HL-60 (cell line): ENCODE measurements around the gene MIB1.

Experiments used
- POLR2AphosphoS5 ChIP-seq: IDR thresholded peaks from 2 replicates; pipeline ENCODE4 v1.6.1; 2012; ENCODE audit warnings: low read depth
- TF ChIP-seq, protein P1 (sequence below): IDR thresholded peaks from one replicate; pipeline ENCODE4 v1.5.1; 2011; ENCODE audit warnings: low read length, control low read depth, inconsistent platforms; ENCODE audit not compliant: insufficient read depth
- TF ChIP-seq, protein P2 (sequence below): IDR thresholded peaks from 2 replicates; pipeline ENCODE4 v1.6.1; 2012; ENCODE audit warnings: low read depth; ENCODE audit not compliant: insufficient replicate concordance

DNA sequence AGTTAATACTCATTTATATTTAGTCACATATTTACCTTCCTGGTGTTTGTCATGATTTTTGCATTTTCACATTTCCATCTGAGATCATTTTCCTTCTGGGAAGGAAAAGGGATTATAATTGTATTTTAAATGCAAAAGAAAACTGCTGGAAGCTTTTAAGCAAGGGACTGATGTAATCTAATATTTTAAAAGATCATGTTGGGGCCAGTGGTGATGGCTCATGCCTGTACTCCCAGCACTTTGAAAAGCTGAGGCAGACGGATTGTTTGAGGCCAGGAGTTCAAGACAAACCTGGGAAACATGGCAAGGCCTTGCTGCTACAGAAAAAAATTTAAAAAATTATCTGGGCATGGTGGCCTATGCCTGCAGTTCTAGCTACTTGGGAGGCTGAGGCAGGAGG lies 149.0 kb downstream of the MIB1 start:
- TF ChIP-seq, protein P1, sequence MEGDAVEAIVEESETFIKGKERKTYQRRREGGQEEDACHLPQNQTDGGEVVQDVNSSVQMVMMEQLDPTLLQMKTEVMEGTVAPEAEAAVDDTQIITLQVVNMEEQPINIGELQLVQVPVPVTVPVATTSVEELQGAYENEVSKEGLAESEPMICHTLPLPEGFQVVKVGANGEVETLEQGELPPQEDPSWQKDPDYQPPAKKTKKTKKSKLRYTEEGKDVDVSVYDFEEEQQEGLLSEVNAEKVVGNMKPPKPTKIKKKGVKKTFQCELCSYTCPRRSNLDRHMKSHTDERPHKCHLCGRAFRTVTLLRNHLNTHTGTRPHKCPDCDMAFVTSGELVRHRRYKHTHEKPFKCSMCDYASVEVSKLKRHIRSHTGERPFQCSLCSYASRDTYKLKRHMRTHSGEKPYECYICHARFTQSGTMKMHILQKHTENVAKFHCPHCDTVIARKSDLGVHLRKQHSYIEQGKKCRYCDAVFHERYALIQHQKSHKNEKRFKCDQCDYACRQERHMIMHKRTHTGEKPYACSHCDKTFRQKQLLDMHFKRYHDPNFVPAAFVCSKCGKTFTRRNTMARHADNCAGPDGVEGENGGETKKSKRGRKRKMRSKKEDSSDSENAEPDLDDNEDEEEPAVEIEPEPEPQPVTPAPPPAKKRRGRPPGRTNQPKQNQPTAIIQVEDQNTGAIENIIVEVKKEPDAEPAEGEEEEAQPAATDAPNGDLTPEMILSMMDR = no peak
- TF ChIP-seq, protein P2, sequence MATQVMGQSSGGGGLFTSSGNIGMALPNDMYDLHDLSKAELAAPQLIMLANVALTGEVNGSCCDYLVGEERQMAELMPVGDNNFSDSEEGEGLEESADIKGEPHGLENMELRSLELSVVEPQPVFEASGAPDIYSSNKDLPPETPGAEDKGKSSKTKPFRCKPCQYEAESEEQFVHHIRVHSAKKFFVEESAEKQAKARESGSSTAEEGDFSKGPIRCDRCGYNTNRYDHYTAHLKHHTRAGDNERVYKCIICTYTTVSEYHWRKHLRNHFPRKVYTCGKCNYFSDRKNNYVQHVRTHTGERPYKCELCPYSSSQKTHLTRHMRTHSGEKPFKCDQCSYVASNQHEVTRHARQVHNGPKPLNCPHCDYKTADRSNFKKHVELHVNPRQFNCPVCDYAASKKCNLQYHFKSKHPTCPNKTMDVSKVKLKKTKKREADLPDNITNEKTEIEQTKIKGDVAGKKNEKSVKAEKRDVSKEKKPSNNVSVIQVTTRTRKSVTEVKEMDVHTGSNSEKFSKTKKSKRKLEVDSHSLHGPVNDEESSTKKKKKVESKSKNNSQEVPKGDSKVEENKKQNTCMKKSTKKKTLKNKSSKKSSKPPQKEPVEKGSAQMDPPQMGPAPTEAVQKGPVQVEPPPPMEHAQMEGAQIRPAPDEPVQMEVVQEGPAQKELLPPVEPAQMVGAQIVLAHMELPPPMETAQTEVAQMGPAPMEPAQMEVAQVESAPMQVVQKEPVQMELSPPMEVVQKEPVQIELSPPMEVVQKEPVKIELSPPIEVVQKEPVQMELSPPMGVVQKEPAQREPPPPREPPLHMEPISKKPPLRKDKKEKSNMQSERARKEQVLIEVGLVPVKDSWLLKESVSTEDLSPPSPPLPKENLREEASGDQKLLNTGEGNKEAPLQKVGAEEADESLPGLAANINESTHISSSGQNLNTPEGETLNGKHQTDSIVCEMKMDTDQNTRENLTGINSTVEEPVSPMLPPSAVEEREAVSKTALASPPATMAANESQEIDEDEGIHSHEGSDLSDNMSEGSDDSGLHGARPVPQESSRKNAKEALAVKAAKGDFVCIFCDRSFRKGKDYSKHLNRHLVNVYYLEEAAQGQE = no peak
- TF ChIP-seq POLR2AphosphoS5 = no peak
